NCI-H1694 treated with DMSO at 0.1 percent for 48 hours (cell line): Measurements from ENCODE around the gene SPATA13.
"Not testable (repeated sequence)": the region's sequence is repeated elsewhere in the genome, so short reads cannot be mapped to it uniquely, and the experiment has no call there.

Experiments used
- DNase-seq: peaks from one replicate; lab custom pipeline; 2025; lab: John Stamatoyannopoulos, UW

Gene SPATA13

DNA sequence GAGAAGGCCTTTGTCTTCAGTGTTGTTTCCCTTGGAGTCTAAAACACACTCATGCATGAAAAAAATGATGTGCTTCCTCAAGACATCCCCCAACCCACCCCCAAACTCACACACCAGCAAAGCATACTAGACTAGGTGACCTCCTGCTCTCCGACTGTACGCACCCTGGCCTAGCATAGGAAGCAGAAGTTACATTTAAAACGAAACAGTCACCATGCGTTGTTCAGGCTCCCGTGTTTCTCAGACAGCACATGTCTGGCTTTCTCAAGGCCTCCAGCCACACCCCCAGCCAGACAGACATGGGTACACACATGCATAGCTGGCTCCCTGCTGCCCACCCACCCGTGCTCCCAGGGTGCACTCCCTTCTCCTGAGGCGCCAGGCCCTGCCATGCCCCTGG, 120.2 kb downstream of the SPATA13 start:
- no peak for DNase-seq

DNA sequence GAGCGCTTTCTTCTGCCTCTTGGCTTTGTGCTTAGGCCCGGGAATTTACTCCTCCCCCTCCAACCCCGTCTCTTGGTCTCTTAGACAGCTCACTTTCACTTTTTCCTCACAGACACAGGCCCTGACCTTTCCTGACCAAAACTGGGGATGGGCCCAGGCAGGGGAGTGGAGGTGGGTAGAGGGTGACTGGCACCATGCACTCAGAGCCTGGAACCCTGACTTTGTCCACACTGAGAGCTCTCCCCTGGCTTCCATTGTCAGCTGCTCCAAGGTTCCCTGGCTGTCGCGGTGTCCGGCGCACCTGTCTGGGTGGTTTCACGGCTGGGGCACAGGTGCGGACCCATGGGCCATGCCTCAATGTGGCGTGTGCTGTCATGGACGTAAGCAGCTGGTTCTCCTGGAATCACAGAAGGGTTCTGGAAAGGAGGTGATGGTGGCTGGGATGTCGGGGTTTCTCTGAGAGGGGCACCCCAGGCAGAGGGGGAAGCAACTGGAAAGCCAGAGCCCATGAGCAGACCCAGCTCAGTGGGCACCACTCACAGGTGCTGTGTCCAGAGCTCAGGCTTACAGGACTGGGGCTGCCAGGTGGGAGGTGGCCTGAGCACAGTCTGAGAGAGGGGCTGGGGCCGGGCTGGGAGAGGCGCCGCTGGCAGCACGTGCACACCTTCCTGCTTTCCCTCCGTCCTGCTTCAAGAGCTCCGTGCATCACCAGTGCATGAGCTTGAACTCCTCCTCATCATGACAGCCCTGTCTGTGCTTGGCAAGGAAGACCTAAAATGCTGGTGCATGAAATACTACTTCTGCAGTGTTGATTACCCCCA, 120.9 kb downstream of the SPATA13 start:
- DNase-seq = no peak

GRCh38 chr13:24282256-24282655, 121.7 kb downstream of the SPATA13 start:
- DNase-seq = no peak

- no peak for DNase-seq
Observed at GRCh38 chr13:24284889-24285565, 124.5 kb downstream of the SPATA13 start.

DNA sequence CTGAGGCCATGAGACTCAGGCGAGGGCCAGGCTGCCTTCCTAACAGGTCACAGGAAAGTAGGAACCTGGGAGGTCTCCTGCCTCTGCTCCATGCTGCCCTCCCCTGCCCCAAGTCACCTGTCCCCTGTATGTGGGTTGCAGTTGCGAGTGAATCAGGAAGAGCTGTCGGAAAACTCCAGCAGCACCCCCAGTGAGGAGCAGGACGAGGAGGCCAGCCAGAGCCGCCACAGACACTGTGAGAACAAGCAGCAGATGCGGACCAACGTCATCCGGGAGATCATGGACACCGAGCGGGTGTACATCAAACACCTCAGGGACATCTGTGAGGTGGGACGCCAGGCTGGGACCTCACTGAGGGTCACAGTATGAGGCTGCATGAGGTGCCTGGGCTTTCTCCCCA, 126.1 kb downstream of the SPATA13 start:
- DNase-seq = no peak

DNA sequence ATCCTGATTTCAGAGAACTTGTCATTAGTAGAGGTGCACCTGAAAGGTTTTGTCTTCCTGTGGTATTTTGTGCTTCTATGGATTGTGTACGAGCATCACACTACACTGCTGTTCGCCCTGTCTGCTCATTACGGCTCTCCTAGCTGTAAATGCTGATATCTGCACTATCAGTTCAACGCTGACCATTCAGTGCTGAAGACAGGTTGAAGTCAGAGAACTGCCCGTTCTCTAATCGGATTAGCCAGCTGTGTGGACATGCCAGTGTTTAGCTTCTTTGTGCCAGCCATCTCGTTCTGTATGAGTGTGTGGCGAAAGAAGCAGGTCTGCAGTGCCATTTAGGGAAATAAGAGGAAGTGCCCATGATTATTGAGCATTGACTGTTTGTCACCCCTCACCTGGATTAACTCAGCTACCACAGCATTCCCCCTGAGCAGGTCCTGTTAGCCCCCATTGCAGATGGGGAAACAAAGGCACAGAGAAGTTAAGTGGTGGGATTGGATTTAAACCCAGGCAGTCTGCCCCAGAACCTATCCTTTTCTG, 127.3 kb downstream of the SPATA13 start:
- no peak for DNase-seq

DNA sequence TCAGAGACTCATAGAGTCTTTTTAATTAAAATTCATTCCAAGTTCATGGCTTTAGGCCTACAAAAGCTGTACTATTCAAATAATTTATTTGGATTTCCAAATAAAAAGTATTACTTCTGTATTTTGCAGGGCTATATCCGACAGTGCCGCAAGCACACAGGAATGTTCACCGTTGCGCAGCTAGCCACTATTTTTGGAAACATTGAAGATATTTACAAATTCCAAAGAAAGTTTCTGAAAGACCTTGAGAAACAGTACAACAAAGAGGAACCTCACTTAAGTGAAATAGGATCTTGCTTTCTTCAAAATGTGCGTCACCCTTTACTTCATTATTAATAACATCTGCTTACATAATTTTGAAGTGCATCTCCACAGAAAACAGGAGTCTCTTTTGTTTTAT, 128.3 kb downstream of the SPATA13 start:
- DNase-seq = no peak

DNA sequence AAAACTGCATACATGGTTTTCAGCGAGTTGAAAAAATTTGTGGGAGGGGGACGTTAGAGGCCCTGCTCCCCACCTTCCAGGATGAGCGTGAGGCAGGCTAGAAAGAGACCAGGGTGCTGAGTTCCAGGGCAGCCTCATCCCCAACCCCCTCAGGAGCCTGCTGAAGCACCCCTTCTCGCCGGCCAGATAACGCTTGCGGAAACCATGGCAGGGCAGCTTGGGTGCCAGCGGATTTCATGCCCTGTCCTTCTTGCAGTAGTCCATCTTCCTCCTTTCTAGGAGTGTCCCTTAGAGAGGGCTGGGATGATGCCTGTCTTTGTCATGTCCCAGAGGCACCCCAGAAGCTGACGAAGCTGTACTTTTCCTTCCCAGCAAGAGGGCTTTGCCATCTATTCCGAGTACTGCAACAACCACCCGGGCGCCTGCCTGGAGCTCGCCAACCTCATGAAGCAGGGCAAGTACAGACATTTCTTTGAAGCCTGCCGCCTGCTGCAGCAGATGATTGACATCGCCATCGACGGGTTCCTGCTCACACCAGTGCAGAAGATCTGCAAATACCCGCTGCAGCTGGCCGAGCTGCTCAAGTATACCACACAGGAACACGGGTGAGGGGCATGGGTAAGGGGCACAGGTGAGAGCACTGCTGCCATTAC, 129.9 kb downstream of the SPATA13 start:
- no peak for DNase-seq

GRCh38 chr13:24292481-24292880, 132.0 kb downstream of the SPATA13 start:
- DNase-seq = no peak

- no peak for DNase-seq
Observed at GRCh38 chr13:24293746-24294145, 133.2 kb downstream of the SPATA13 start.

- DNase-seq = no peak
Observed at GRCh38 chr13:24299488-24300114, 139.1 kb downstream of the SPATA13 start.

DNA sequence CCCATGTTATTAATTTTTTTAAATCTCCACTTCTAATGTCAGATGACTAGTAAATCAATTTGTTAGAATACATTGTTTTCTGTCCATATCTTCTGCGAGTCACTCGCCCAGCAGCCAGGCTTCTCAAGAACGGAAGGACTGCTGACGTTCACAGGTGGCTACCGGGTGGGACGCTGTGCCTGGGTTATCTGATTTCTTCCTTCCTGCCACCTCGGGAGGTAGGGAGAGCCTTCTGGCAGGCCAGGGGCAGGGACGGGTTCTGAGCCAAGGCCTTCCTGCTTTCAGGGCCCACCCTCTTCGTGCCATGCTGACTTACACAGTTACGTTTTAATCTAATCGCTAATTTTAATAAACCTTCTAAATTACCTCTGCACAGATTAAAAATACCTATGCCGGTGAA, 140.9 kb downstream of the SPATA13 start:
- no peak for DNase-seq

GRCh38 chr13:24301911-24302310, 141.4 kb downstream of the SPATA13 start:
- DNase-seq = no peak

GRCh38 chr13:24304620-24305019, 144.1 kb downstream of the SPATA13 start:
- no peak for DNase-seq

DNA sequence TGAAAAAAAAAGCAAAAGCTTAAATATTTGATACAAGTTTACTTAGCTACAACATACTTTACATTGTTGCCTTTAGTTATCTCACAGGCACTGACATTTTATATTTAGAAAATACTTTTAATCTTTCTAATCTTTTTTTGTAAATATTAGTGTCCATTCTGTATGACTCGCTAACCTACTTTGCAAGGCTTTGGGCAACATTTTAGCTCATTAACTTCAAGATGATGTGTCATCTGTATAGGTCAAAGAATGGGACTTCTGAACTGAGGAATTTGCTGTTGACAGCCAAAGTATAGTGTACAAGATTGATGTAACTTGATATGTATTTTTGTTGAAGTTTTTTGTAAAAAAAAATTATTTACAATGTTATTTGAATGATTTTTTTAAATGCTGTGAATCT, 146.1 kb downstream of the SPATA13 start:
- no peak for DNase-seq

DNA sequence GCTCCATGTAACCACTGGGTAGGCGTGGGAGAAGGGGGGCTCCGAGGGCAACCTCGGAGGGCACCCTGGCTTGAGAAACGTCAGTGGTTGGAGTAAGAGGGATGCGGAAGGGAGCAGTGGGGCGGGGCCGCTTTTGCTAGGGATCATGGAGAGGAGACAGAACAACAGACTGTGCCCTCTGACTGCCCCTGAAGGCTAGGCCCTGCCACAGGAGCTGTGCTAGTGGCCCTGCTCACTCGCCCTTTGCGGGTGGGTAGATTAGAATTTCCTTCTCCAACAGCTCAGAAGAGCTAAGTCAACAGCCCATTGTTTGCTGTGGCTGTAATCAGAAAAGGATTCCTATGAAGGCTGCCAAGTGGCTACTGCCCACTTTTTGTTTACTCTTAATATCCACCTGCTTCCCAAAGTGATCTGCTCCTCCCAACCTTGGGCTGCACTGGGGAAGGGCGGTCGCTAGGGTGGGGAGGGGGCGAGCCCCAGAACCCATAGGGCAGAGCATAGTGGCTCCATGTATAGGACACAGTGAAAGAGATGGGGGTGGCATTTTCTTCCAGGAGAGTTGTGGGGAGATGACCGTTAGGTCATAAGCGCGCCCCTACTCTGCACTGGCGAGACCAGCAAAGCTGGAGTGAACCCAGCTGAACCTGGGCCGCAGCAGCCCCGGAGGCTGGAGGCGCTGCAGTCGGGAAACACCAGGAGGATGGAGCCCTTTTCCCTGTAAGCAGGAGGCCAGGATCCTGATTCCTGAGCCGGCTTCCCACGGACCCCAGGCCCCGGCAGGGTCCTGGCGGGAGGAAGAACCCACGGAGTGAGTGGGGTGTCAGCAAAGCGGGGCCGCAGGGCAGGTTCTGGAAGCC, 146.9 kb downstream of the SPATA13 start:
- no peak for DNase-seq

- no peak for DNase-seq
Observed at GRCh38 chr13:24308068-24308445, 147.5 kb downstream of the SPATA13 start.

DNA sequence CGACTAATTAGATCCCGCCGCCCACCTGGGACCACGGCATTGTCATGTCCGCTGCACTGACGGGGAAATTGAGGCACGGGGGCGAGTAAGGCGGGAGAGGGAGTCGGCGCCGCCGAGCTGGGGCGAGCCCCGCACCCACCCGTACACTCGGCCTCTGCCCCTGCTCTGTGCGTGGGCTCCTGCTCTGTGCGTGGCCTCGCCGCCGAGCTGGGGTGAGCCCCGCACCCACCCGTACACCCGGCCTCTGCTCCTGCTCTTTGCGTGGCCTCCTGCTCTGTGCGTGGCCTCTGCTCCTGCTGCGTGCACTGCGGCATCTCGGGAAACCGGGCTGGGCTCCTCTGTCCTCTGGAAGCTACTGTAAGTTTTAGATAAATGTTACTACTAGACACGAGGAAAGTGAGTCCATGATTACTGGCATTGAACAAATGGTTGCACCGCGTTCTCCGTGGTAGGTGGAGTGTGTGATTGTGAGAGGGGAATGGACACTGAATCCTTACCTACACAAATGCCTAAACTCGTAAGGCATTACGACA, 148.0 kb downstream of the SPATA13 start:
- no peak for DNase-seq

GRCh38 chr13:24309300-24309699, 148.8 kb downstream of the SPATA13 start, which contains the start of gene C1QTNF9:
TSS of gene C1QTNF9 (plus strand) at chr13:24309580. CDS start at chr13:24316004, 6,424 bp downstream.
- not testable (repeated sequence) for DNase-seq

- DNase-seq = no peak
Observed at GRCh38 chr13:24313439-24313838, 152.9 kb downstream of the SPATA13 start.

- not testable (repeated sequence) for DNase-seq
Observed at GRCh38 chr13:24317835-24318234, 157.3 kb downstream of the SPATA13 start.
